Activated T-cell treated with anti-CD3 and anti-CD28 coated beads, Interleukin-2, amount 50 U/mL, for 48 hours (primary cell): ENCODE data around the gene CAPSL.
A peak's percentile ranks its signal among the peaks of the same experiment; 100 is the strongest.
"Not testable (repeated sequence)": the region's sequence is repeated elsewhere in the genome, so short reads cannot be mapped to it uniquely, and the experiment has no call there.

Experiments
- DNase-seq, 2 experiments: peaks; one replicate each; pipeline ENCODE4 v3.0.0-alpha.2; 2020

CAPSL gene

GRCh38 chr5:35904443-35905132 lies 33.8 kb downstream of the CAPSL start:
- peak in 1 of 2 experiments; percentile 54 for DNase-seq

- DNase-seq: peak in 1 of 2 experiments; percentile 61
Measured at GRCh38 chr5:35903631-35904203, 34.7 kb downstream of the CAPSL start.

GRCh38 chr5:35902046-35902672 lies 36.3 kb downstream of the CAPSL start:
- DNase-seq: no peak

- no peak for DNase-seq
Measured at GRCh38 chr5:35900972-35901695, 37.3 kb downstream of the CAPSL start.

GRCh38 chr5:35899800-35900199 lies 38.6 kb downstream of the CAPSL start:
- no peak for DNase-seq

GRCh38 chr5:35898952-35899660 lies 39.3 kb downstream of the CAPSL start:
- DNase-seq: no peak

GRCh38 chr5:35894131-35894530 lies 44.3 kb downstream of the CAPSL start:
- no peak for DNase-seq

- not testable (repeated sequence) for DNase-seq
Measured at GRCh38 chr5:35892799-35893198, 45.6 kb downstream of the CAPSL start.

- no peak for DNase-seq
Measured at GRCh38 chr5:35890021-35891020, 48.1 kb downstream of the CAPSL start.

- no peak for DNase-seq
Measured at GRCh38 chr5:35887321-35888100, 50.9 kb downstream of the CAPSL start.

GRCh38 chr5:35886381-35886780 lies 52.0 kb downstream of the CAPSL start:
- no peak for DNase-seq

GRCh38 chr5:35884773-35885172 lies 53.6 kb downstream of the CAPSL start:
- DNase-seq: no peak

- no peak for DNase-seq
Measured at GRCh38 chr5:35884191-35884769, 54.1 kb downstream of the CAPSL start.

- no peak for DNase-seq
Measured at GRCh38 chr5:35881758-35882157, 56.7 kb downstream of the CAPSL start.

- DNase-seq: no peak
Measured at GRCh38 chr5:35880156-35880555, 58.3 kb downstream of the CAPSL start.

- DNase-seq: no peak
Measured at GRCh38 chr5:35879649-35880048, 58.8 kb downstream of the CAPSL start.

GRCh38 chr5:35879096-35879495 lies 59.3 kb downstream of the CAPSL start:
- DNase-seq: no peak

GRCh38 chr5:35878079-35878478 lies 60.3 kb downstream of the CAPSL start:
- no peak for DNase-seq

- no peak for DNase-seq
Measured at GRCh38 chr5:35877655-35878054, 60.8 kb downstream of the CAPSL start.

- no peak for DNase-seq
Measured at GRCh38 chr5:35876922-35877321, 61.5 kb downstream of the CAPSL start.
